ENCODE measurements around the gene KIFC3.
"Not testable (repeated sequence)": the region's sequence is repeated elsewhere in the genome, so short reads cannot be mapped to it uniquely, and the experiment has no call there.

KIFC3 gene

DNA sequence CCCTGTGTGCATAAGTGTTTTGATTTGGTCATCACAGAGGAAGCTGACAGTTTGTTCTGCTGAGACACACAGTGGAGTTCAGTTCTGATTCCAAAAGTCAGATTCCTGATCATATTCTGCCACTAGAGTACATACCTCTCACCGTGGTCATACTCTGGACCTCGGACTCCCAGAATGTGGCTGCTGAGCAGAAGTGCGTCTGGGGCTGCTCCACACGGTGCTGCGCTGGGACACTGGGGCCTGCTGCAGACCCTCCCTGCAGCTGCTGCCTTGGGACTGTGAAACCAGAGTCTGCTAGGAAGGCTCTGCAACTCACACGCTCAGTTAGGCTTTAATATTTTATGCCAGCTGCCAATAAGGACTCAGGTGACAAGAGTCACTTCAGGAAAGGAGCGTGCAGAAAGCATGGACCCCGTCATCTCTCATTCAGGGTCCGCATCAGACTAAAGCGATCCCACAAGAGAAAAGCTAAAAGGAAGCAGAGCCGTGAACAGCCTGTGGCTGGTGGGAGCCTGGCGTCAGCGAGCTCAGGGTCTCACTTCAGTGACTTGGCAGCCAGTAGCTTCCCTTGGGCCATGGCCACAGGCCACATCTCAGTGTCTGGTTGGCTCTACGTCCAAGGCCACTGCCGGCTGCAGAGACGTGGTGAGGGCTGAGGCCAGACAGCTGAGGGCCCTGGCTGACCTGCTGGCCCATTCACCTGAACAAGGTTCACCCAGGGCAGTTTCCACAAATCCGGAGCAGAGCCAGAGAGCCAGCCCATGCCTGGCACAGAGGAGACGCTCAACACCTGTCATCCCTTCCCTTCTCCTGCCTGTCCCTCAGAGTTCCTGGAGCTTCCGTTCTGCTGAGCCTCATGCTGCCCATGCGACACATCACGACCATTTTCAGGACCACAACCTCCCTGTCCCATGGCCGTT, 24.7 kb upstream of the KIFC3 start:
- Histone ChIP-seq H3K27ac (no peak overlapping the region), H3K4me3 (no peak overlapping the region)

DNA sequence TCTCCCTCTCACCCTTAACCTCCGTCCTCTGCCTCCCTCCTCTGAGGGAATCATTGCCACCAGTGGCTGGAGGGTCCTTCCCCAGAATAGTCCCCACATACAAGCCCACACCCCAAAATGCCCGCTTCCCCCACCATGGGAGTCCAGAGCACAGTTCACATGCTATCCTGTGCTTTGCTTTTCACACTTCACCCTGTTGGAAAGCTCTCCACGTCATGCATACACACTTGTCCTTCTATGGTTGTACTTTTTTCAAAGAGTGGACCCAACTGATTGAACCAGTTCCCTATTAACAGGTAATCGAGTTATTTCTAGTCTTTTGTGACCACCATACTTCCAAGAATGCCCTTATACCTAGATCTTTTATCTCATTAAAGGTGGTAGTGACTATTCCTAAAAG, 23.8 kb upstream of the KIFC3 start:
- Histone ChIP-seq H3K27ac (no peak overlapping the region), H3K4me3 (no peak overlapping the region)

- H3K27ac ChIP-seq: peak overlapping the region in 1 of 21 experiments; percentile 16
- no peak overlapping the region for H3K4me3 ChIP-seq
These were observed 23.2 kb upstream of the KIFC3 start for GRCh38 chr16:57825298-57826044.

GRCh38 chr16:57824888-57825287, 22.6 kb upstream of the KIFC3 start:
- no peak overlapping the region for H3K27ac ChIP-seq

GRCh38 chr16:57823836-57824235, 21.5 kb upstream of the KIFC3 start:
- Histone ChIP-seq H3K4me3 (no peak overlapping the region), H3K27ac (no peak overlapping the region)

More at GRCh38 chr16:57824888-57825287, 22.6 kb upstream of the KIFC3 start:
- H3K4me3 ChIP-seq: no peak overlapping the region

- Histone ChIP-seq H3K27ac (no peak overlapping the region), H3K4me3 (no peak overlapping the region)
These were observed 20.6 kb upstream of the KIFC3 start for GRCh38 chr16:57822856-57823255.

DNA sequence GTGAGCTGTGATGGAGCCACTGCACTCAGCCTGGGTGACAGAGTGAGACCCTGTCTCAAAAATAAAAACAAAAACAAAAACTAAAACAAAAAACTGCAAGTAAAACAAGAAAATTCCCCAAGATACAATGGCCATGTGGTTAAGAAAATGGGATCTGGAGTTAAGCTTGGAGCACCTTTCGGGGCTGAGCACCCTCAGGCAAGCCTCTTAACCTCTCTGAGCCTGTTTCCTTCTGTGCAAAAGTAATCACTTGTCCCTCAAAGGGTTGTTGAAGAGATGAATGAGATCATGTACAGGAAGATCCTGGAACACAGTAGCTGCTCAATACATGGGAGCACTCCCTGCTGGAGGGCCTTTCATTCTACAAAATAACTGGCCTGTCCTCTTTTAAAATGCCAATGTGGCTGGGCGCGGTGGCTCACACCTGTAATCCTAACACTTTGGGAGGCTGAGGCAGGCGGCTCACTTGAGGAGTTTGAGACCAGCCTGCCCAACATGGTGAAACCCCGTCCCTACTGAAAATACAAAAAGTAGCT, 19.8 kb upstream of the KIFC3 start:
- Histone ChIP-seq H3K4me3 (no peak overlapping the region), H3K27ac (no peak overlapping the region)

- H3K27ac ChIP-seq: no peak overlapping the region
- no peak overlapping the region for H3K4me3 ChIP-seq
These were observed 19.1 kb upstream of the KIFC3 start for GRCh38 chr16:57821149-57821971.

DNA sequence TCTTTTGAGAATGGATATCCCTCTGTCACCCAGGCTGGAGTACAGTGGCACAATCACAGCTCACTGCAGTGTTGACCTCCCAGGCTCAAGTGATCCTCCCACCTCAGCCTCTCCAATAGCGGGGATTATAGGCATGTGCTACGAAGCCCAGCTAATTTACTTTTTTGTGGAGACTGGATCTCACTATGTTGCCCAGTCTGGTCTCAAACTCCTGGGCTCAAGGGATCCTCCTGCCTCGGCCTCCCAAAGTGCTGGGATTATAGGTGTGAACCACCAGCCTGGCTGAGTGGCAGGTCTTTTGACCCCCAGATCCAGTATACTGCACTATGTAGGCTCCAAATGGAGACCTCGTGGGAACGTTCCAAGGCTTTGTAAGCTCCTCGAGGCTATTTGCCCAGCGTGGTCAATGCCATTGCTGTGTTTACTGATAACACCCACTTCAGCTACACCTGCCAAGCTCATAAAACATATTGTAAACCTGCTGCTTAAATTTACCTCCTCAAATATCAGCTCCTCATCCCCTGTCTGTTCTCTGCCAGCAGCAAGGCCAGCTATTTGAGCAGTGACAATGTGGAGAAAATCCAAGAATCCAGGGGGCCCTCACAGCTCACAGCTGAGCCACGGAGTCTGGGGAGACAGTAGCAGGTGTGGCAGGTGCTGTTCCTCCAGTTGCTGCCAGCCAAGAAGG, 16.2 kb upstream of the KIFC3 start:
- Histone ChIP-seq H3K4me3 (no peak overlapping the region), H3K27ac (no peak overlapping the region)

GRCh38 chr16:57817680-57818079, 15.4 kb upstream of the KIFC3 start:
- Histone ChIP-seq H3K27ac (peak overlapping the region in 6 of 21 experiments; percentile 73 to 93 (median 84)), H3K4me3 (no peak overlapping the region)

DNA sequence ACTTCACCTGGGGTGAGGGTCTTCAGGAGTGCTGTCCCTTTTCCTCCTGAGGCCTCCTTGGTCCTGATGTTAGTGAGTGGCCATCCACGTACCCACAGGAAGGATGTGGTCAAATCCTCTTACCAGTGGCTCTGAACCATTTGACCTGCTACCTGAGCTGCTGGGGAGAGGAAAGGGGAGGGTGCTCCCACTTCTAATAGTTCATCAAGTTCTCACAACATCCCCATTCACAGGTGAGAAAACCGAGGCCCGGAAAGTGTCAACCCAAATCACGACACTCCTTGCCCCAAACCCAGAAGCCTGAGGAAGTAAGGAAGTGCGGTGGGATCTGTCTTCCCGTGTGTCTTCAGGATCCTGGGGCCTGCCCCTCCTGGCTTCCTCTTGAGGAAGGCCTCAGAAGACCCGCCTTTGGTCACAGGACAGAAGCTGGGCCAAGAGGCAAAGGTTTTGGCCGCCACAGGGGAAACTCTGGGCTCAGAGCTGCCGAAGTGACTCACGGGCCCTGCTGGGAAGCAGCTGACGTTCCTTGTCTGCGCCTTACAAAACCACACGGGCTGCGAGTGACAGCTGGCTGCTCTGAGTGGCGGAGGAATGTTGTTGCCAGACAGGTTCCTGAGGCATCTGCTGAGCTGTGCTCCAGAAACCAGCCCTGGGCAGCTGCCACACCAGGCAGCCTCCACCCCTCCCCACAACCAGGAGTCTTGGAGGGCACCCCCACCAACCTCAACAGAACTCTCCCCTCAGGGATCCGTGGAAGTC, 13.9 kb upstream of the KIFC3 start:
- Histone ChIP-seq H3K27ac (peak overlapping the region; percentile 28 to 93 (median 81)), H3K4me3 (no peak overlapping the region)

DNA sequence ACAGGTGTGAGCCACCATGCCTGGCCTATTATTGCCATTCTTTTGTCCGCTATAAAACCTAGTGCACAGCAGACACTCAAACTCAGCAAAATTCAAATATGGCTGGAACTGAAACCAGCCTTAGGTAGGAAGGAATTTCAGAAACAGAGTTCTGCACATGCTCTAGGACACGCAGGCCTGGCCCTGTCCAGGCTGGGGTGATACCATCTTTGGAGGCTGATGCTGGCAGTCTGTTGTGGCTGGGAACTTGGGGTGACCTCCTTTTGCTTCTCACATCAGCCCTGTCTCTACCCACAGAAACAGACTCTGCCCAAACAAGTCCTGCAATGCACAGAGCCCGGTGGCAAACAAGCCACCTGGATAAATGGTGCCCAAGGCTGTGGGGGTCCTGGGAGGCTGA, 12.6 kb upstream of the KIFC3 start:
- peak overlapping the region in 19 of 21 experiments; percentile 52 to 93 (median 82) for H3K27ac ChIP-seq

GRCh38 chr16:57813466-57813865, 11.2 kb upstream of the KIFC3 start:
- Histone ChIP-seq H3K27ac (peak overlapping the region in 2 of 21 experiments; percentile 3 to 89), H3K4me3 (no peak overlapping the region)

More for the DNA sequence above, 12.6 kb upstream of the KIFC3 start:
- H3K4me3 ChIP-seq: no peak overlapping the region

DNA sequence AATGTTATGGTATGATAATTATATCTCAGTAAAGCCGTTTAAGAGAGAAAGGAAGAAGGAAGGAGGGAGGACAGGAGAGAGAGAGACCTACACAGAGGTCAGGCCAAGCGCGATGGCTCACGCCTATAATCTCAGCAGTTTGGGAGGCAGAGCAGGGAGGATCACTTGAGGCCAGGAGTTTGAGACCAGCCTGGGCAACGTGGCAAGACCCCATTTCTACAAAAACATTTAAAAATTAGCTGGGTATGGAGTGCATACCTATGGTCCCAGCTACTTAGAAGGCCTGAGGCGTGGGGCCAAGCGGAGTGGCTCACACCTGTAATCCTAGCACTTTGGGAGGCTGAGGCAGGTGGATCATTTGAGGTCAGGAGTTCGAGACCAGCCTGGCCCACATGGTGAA, 9.0 kb upstream of the KIFC3 start:
- H3K4me3 ChIP-seq: not testable (repeated sequence)
- peak overlapping the region in 15 of 21 experiments; percentile 66 to 90 (median 80) for H3K27ac ChIP-seq

DNA sequence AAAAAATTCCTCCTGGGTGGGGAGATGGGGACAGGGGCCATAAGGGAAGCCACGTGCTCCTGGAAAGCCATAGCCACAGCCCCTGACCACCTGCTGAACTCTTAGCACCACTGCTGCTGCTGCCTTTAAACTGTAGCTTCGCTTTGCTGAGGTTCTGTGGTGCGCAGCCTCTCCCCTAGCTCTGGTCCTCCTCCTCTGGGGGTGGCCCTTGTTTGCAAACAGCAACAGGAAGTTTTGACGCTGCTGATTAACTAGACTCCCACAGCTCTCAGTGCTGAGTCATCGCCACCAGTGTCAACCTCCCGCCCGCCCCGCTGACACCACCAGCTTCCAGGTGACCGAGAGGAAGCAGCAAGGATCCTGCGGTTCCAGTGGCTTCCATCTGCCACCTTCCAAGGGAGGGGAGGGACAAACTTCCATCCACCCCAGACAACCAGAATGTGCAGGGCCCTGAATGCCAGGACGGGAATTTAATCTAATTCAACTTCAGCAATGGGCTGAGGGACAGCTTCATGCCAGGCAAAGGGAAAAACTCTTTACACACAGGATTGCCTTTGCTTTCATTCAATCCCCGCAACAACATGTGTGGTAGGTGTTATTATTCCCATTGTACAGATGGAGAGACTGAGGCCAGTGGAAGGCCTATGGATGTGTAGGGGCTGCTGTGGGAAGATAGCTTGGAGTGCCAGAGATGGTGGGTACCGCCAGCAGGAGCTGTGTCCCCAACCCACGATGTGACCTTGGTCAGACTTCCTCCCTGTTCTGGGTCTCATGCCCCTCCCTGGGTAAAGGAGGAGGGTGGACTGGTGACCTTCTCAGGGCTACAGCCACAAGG, 8.1 kb upstream of the KIFC3 start:
- peak overlapping the region in 20 of 21 experiments; percentile 40 to 90 (median 80) for H3K27ac ChIP-seq

GRCh38 chr16:57809276-57810196, 7.2 kb upstream of the KIFC3 start:
- no peak overlapping the region for H3K4me3 ChIP-seq
- peak overlapping the region in 20 of 21 experiments; percentile 40 to 90 (median 77) for H3K27ac ChIP-seq

More for the DNA sequence above, 8.1 kb upstream of the KIFC3 start:
- no peak overlapping the region for H3K4me3 ChIP-seq

Measured in skin epidermis (tissue), 12 donors.